NCI-H345 treated with DMSO at 0.1 percent for 48 hours (cell line): Measurements from ENCODE around the gene SLC27A6.
"Not testable (repeated sequence)": the region's sequence is repeated elsewhere in the genome, so short reads cannot be mapped to it uniquely, and the experiment has no call there.

ENCODE experiments used
- DNase-seq: peaks from one replicate; lab custom pipeline; 2025; ENCODE audit not compliant: unreplicated experiment; lab: John Stamatoyannopoulos, UW

SLC27A6 gene

GRCh38 chr5:128988476-128988875 lies 23.2 kb downstream of the SLC27A6 start:
- DNase-seq, result no peak

GRCh38 chr5:129001841-129002526 lies 36.7 kb downstream of the SLC27A6 start:
- no peak for DNase-seq

GRCh38 chr5:129002527-129002842 lies 37.2 kb downstream of the SLC27A6 start:
- no peak for DNase-seq

GRCh38 chr5:129003232-129003631 lies 37.9 kb downstream of the SLC27A6 start:
- no peak for DNase-seq

- DNase-seq, result no peak
Measured at GRCh38 chr5:129014185-129014584, 48.9 kb downstream of the SLC27A6 start.

- no peak for DNase-seq
Measured at GRCh38 chr5:129018837-129019236, 53.5 kb downstream of the SLC27A6 start.

- no peak for DNase-seq
Measured at GRCh38 chr5:129019401-129019908, 54.2 kb downstream of the SLC27A6 start.

GRCh38 chr5:129020683-129021082 lies 55.4 kb downstream of the SLC27A6 start:
- DNase-seq, result no peak

- DNase-seq, result no peak
Measured at GRCh38 chr5:129021744-129022143, 56.5 kb downstream of the SLC27A6 start.

GRCh38 chr5:129022599-129022998 lies 57.3 kb downstream of the SLC27A6 start:
- no peak for DNase-seq

- DNase-seq, result no peak
Measured at GRCh38 chr5:129027260-129027659, 62.0 kb downstream of the SLC27A6 start.

- DNase-seq, result no peak
Measured at GRCh38 chr5:129031886-129032683, 66.8 kb downstream of the SLC27A6 start.

GRCh38 chr5:129036257-129036656 lies 71.0 kb downstream of the SLC27A6 start:
- DNase-seq, result not testable (repeated sequence)

- no peak for DNase-seq
Measured at GRCh38 chr5:129041196-129041881, 76.1 kb downstream of the SLC27A6 start.

- DNase-seq, result no peak
Measured at GRCh38 chr5:129042306-129042705, 77.0 kb downstream of the SLC27A6 start.

GRCh38 chr5:129043894-129044293 lies 78.6 kb downstream of the SLC27A6 start:
- DNase-seq, result no peak

GRCh38 chr5:129046151-129046550 lies 80.9 kb downstream of the SLC27A6 start:
- DNase-seq, result no peak

GRCh38 chr5:129048509-129048908 lies 83.2 kb downstream of the SLC27A6 start:
- DNase-seq, result no peak

GRCh38 chr5:129049126-129049799 lies 84.0 kb downstream of the SLC27A6 start:
- DNase-seq, result no peak

GRCh38 chr5:129051283-129051682 lies 86.0 kb downstream of the SLC27A6 start:
- DNase-seq, result no peak

- no peak for DNase-seq
Measured at GRCh38 chr5:129053438-129053837, 88.2 kb downstream of the SLC27A6 start.
